Neuronal stem cell (in vitro differentiated cells): ENCODE measurements around the gene ACY1.

Experiments
- DNase-seq: peaks from one replicate; pipeline ENCODE4 v3.0.0-alpha.2; 2013; ENCODE audit warnings: low spot score
- H2AFZ ChIP-seq: one replicate; pipeline ENCODE4 v1.6.1; 2013; ENCODE audit warnings: mild to moderate bottlenecking, low read length, inconsistent platforms
- H2AK5ac ChIP-seq: 2 replicates; pipeline ENCODE4 v1.6.1; 2013; ENCODE audit warnings: low read depth, mild to moderate bottlenecking, inconsistent platforms, low read length, moderate library complexity, mixed read lengths
- H2BK120ac ChIP-seq: 2 replicates; pipeline ENCODE4 v1.6.1; 2013; ENCODE audit warnings: low read depth, mild to moderate bottlenecking, inconsistent platforms, low read length, moderate library complexity, mixed read lengths
- H2BK12ac ChIP-seq: one replicate; pipeline ENCODE4 v1.6.1; 2013; ENCODE audit warnings: low read length, inconsistent platforms
- H2BK15ac ChIP-seq: 2 replicates; pipeline ENCODE4 v1.6.1; 2013; ENCODE audit warnings: mild to moderate bottlenecking, low read length, inconsistent platforms, mixed read lengths
- H2BK5ac ChIP-seq: one replicate; pipeline ENCODE4 v1.6.1; 2013; ENCODE audit warnings: inconsistent platforms, mild to moderate bottlenecking, low read length, moderate library complexity
- H3K14ac ChIP-seq: one replicate; pipeline ENCODE4 v1.6.1; 2013; ENCODE audit warnings: low read length, inconsistent platforms
- H3K18ac ChIP-seq: 2 replicates; pipeline ENCODE4 v1.6.1; 2013; ENCODE audit warnings: low read length, inconsistent platforms
- H3K23ac ChIP-seq: 2 replicates; pipeline ENCODE4 v1.6.1; 2013; ENCODE audit warnings: low read depth, mild to moderate bottlenecking, mixed read lengths, low read length, inconsistent platforms; ENCODE audit not compliant: poor library complexity
- H3K27ac ChIP-seq: replicated peaks from 3 replicates; pipeline ENCODE4 v1.5.1; 2013; ENCODE audit warnings: low read length, inconsistent platforms
- H3K27me3 ChIP-seq, 3 experiments: 2 replicates each; pipeline ENCODE4 v1.6.1; 2013; ENCODE audit warnings: low read length in 3 of 3, mild to moderate bottlenecking in 2 of 3, inconsistent platforms in 1 of 3, low read depth in 1 of 3, mixed read lengths in 1 of 3, moderate library complexity in 1 of 3; ENCODE audit not compliant: control insufficient read depth in 3 of 3, insufficient read depth in 3 of 3
- H3K36me3 ChIP-seq, 2 donors: replicated peaks in 1 of 2; 2 replicates each; pipeline ENCODE4 v1.6.1; 2013; ENCODE audit warnings: low read length in 2 of 2; ENCODE audit not compliant: control insufficient read depth in 2 of 2, insufficient read depth in 2 of 2
- H3K4ac ChIP-seq: 2 replicates; pipeline ENCODE4 v1.6.1; 2013; ENCODE audit warnings: inconsistent platforms, mild to moderate bottlenecking, low read length, moderate library complexity
- H3K4me1 ChIP-seq, 2 donors: 1 replicate in 1 of 2; 2 replicates in 1 of 2; pipeline ENCODE4 v1.6.1; 2013; ENCODE audit warnings: low read length in 2 of 2, low read depth in 1 of 2; ENCODE audit not compliant: control insufficient read depth in 2 of 2, insufficient read depth in 1 of 2
- H3K4me2 ChIP-seq: one replicate; pipeline ENCODE4 v1.6.1; 2013; ENCODE audit warnings: mild to moderate bottlenecking, low read length, inconsistent platforms; ENCODE audit not compliant: insufficient read depth, poor library complexity, severe bottlenecking
- H3K4me3 ChIP-seq, 2 donors: 2 replicates each; pipeline ENCODE4 v1.5.1; 2013; ENCODE audit warnings: low read length in 2 of 2, mild to moderate bottlenecking in 2 of 2, inconsistent platforms in 1 of 2, moderate library complexity in 1 of 2
- H3K79me1 ChIP-seq: one replicate; pipeline ENCODE4 v1.6.1; 2013; ENCODE audit warnings: low read depth, mild to moderate bottlenecking, inconsistent platforms, low read length, moderate library complexity
- H3K9ac ChIP-seq: one replicate; pipeline ENCODE4 v1.6.1; 2013; ENCODE audit warnings: mild to moderate bottlenecking, low read depth, low read length, inconsistent platforms; ENCODE audit not compliant: poor library complexity
- H3K9me3 ChIP-seq, 2 donors: replicated peaks in 1 of 2; 2 replicates each; pipeline versions ENCODE3 to v1.6.1; 2013; ENCODE audit warnings: low read length in 2 of 2, mild to moderate bottlenecking in 2 of 2, inconsistent platforms in 1 of 2, low read depth in 1 of 2, mixed read lengths in 1 of 2, moderate library complexity in 1 of 2; ENCODE audit not compliant: control insufficient read depth in 2 of 2, insufficient read depth in 1 of 2
- H4K8ac ChIP-seq: one replicate; pipeline ENCODE4 v1.6.1; 2013; ENCODE audit warnings: low read depth, mild to moderate bottlenecking, inconsistent platforms, low read length, moderate library complexity
- H4K91ac ChIP-seq: one replicate; pipeline ENCODE4 v1.6.1; 2013; ENCODE audit warnings: low read length, low read depth, mild to moderate bottlenecking, inconsistent platforms; ENCODE audit not compliant: poor library complexity
- WGBS, 2 donors: extraction: QIAGEN DNeasy Blood & Tissue Kit; methylation state at CpG; one replicate each; pipeline ENCODE4 v1.1.7; 2013; ENCODE audit warnings: missing lambda C conversion rate in 2 of 2, mixed read lengths in 1 of 2; ENCODE audit not compliant: insufficient read length in 2 of 2, insufficient replicate concordance in 1 of 2; ENCODE audit errors: extremely low coverage in 2 of 2; 5-methylcytosine and 5-hydroxymethylcytosine counted together

The ACY1 gene

GRCh38 chr3:51946796-51947195 is 36.5 kb upstream of the ACY1 start:
- Histone ChIP-seq H2AK5ac (no peak overlapping the region), H3K9ac (no peak overlapping the region), H3K4ac (no peak overlapping the region), H3K27ac (no peak overlapping the region), H2AFZ (no peak overlapping the region), H3K14ac (no peak overlapping the region), H3K4me3 (no peak overlapping the region), H3K4me2 (no peak overlapping the region), H3K27me3 (peaks cover 0 to 2% (median 0%) of the 10 kb centered on the region in 3 experiments), H4K8ac (no peak overlapping the region), H4K91ac (no peak overlapping the region), H3K9me3 (peaks cover 0 to 3% of the 10 kb centered on the region in 2 donors), H3K79me1 (no peaks in the 10 kb centered on the region), H2BK12ac (no peak overlapping the region), H3K36me3 (no peaks in the 10 kb centered on the region), H3K4me1 (peaks cover 4 to 7% of the 10 kb centered on the region in 2 donors), H3K18ac (no peak overlapping the region), H3K23ac (no peak overlapping the region), H2BK120ac (no peak overlapping the region), H2BK15ac (no peak overlapping the region), H2BK5ac (no peak overlapping the region)
- DNase-seq: no peak
- WGBS, 2 donors: no CpG with 5 or more reads among the region's 4 CpGs

DNA sequence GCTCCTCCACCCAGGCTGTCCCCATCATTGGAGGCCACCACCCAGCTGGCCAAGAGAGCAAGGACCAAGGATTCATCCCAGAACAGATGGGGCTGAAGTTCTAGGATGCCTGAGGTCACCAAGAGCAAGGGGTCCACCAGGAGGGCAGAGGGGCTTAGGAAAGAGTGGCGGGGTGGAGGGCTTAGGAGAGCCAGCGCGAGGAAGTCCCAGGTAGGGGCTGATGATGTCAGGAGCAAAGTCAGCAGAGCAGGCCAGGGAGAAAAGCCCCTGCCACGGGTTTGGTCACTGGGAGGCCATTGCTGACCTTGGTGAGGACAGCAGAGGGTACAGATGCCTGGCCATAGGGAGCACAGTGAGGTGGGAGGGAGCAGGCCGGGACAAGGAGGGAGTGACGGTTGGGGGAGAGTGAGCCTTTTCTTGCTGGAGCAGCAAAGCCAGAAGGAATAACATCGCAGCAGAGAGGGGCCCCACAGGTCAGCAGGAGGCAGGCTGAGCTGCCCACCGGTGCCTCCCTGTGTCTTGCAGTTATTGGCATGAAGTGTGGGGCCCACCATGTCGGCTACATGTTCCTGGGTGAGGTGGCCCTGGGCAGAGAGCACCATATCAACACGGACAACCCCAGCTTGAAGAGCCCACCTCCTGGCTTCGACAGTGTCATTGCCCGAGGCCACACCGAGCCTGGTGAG is 36.0 kb upstream of the ACY1 start:
- H2BK15ac ChIP-seq: peak overlapping the region; percentile 69
- no peak overlapping the region for H2BK120ac ChIP-seq
- H3K4me1 ChIP-seq: peaks cover 3 to 5% of the 10 kb centered on the region in 2 donors
- H3K27ac ChIP-seq: no peak overlapping the region
- H3K4ac ChIP-seq: no peak overlapping the region
- H2AK5ac ChIP-seq: peak overlapping the region; percentile 20
- no peak for DNase-seq
- H3K27me3 ChIP-seq: peaks cover 0 to 2% (median 0%) of the 10 kb centered on the region in 3 experiments
- no peak overlapping the region for H2BK12ac ChIP-seq
- no peak overlapping the region for H3K14ac ChIP-seq
- H3K9ac ChIP-seq: peak overlapping the region; percentile 33
- no peaks in the 10 kb centered on the region for H3K36me3 ChIP-seq
- peaks cover 0 to 3% of the 10 kb centered on the region in 2 donors for H3K9me3 ChIP-seq
- no peak overlapping the region for H3K4me2 ChIP-seq
- no peak overlapping the region for H2AFZ ChIP-seq
- no peak overlapping the region for H3K23ac ChIP-seq
- H3K4me3 ChIP-seq: no peak overlapping the region
- H3K18ac ChIP-seq: peak overlapping the region; percentile 44
- no peak overlapping the region for H4K91ac ChIP-seq
- H3K79me1 ChIP-seq: no peaks in the 10 kb centered on the region
- H2BK5ac ChIP-seq: no peak overlapping the region
- no CpG with 5 or more reads among the region's 13 CpGs for WGBS, 2 donors
- peak overlapping the region; percentile 52 for H4K8ac ChIP-seq

DNA sequence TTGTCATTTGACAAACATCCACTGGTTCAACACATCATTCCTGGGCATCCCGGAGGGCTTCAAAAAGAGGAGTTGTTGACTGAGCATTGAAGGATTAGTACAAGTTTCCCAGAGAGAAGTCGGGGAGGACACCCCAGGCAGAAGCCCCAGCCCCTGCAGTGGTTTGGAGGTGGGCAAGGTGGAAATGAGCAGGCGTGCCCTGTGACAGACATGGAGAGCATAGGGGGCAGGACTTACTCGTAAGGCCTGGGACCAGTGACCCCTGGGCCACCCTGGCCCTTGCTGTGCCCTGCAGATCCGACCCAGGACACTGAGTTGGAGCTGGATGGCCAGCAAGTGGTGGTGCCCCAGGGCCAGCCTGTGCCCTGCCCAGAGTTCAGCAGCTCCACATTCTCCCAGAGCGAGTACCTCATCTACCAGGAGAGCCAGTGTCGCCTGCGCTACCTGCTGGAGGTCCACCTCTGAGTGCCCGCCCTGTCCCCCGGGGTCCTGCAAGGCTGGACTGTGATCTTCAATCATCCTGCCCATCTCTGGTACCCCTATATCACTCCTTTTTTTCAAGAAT is 35.2 kb upstream of the ACY1 start:
- no peak overlapping the region for H3K18ac ChIP-seq
- peaks cover 0 to 3% of the 10 kb centered on the region in 2 donors for H3K9me3 ChIP-seq
- no peak overlapping the region for H2BK12ac ChIP-seq
- no peaks in the 10 kb centered on the region for H3K36me3 ChIP-seq
- H3K27me3 ChIP-seq: peaks cover 0 to 2% (median 0%) of the 10 kb centered on the region in 3 experiments
- H2BK15ac ChIP-seq: peak overlapping the region; percentile 69
- H3K23ac ChIP-seq: no peak overlapping the region
- peaks cover 1 to 2% of the 10 kb centered on the region in 2 donors for H3K4me1 ChIP-seq
- WGBS, 2 donors: no CpG with 5 or more reads among the region's 10 CpGs
- no peak overlapping the region for H3K27ac ChIP-seq
- H3K79me1 ChIP-seq: no peaks in the 10 kb centered on the region
- no peak overlapping the region for H4K8ac ChIP-seq
- no peak overlapping the region for H2BK5ac ChIP-seq
- no peak for DNase-seq
- no peak overlapping the region for H3K4me3 ChIP-seq
- no peak overlapping the region for H3K14ac ChIP-seq
- no peak overlapping the region for H3K4me2 ChIP-seq
- H2AFZ ChIP-seq: no peak overlapping the region
- H2BK120ac ChIP-seq: no peak overlapping the region
- H3K9ac ChIP-seq: no peak overlapping the region
- no peak overlapping the region for H4K91ac ChIP-seq
- no peak overlapping the region for H2AK5ac ChIP-seq
- H3K4ac ChIP-seq: peak overlapping the region; percentile 30

GRCh38 chr3:51949121-51949520 is 34.2 kb upstream of the ACY1 start:
- H3K27me3 ChIP-seq: peaks cover 0 to 6% (median 0%) of the 10 kb centered on the region in 3 experiments
- peak overlapping the region; percentile 28 for H3K18ac ChIP-seq
- no peak overlapping the region for H2BK120ac ChIP-seq
- WGBS, 2 donors: no CpG with 5 or more reads among the region's 5 CpGs
- no peaks in the 10 kb centered on the region for H3K36me3 ChIP-seq
- H4K8ac ChIP-seq: no peak overlapping the region
- no peak overlapping the region for H4K91ac ChIP-seq
- H2BK15ac ChIP-seq: peak overlapping the region; percentile 69
- H3K9ac ChIP-seq: no peak overlapping the region
- no peaks in the 10 kb centered on the region for H3K79me1 ChIP-seq
- peak overlapping the region in 1 of 2 donors; percentile 27 for H3K4me3 ChIP-seq
- peak overlapping the region; percentile 14 for H2BK12ac ChIP-seq
- no peak overlapping the region for H2AFZ ChIP-seq
- H3K4me1 ChIP-seq: peaks cover 2 to 7% of the 10 kb centered on the region in 2 donors
- H3K27ac ChIP-seq: no peak overlapping the region
- peaks cover 0 to 3% of the 10 kb centered on the region in 2 donors for H3K9me3 ChIP-seq
- DNase-seq: no peak
- H2AK5ac ChIP-seq: peak overlapping the region; percentile 58
- no peak overlapping the region for H2BK5ac ChIP-seq
- no peak overlapping the region for H3K14ac ChIP-seq
- peak overlapping the region; percentile 80 for H3K23ac ChIP-seq
- H3K4ac ChIP-seq: no peak overlapping the region
- no peak overlapping the region for H3K4me2 ChIP-seq
